NT2/D1 (cell line): ENCODE results near the gene NRDE2.

ENCODE experiments used
- SUZ12 ChIP-seq: IDR thresholded peaks from 2 replicates; pipeline ENCODE4 v1.6.1; 2011; ENCODE audit not compliant: insufficient read length, insufficient read depth; ENCODE audit errors: extremely low read depth
- ZNF274 ChIP-seq: IDR thresholded peaks from 2 replicates; pipeline ENCODE4 v1.6.1; 2011; ENCODE audit warnings: mild to moderate bottlenecking, low read depth, low read length

- no peak for TF ChIP-seq ZNF274
- TF ChIP-seq SUZ12 = no peak
Measured at GRCh38 chr14:90297876-90298629, 33.7 kb downstream of the NRDE2 start.
